Breast epithelium (tissue), 4 donors: ENCODE data around the gene TRPV3. TPM values are rescaled to one million over a fixed set of nuclear protein-coding genes. Genes with fewer than 3 reads are reported as not detected.
A peak's percentile ranks its signal among the peaks of the same experiment; 100 is the strongest.

ENCODE experiments used
- DNase-seq, 2 donors: peaks; one replicate each; pipeline ENCODE4 v3.0.0-alpha.2; 2019; ENCODE audit warnings: low spot score in 2 of 2
- H3K27ac ChIP-seq, 2 donors: fragments of 200-600 bp; sonication (generic) in 1 of 2; one replicate each; pipeline ENCODE4 v1.5.1; 2016 to 2019; ENCODE audit warnings: mild to moderate bottlenecking in 1 of 2
- H3K27me3 ChIP-seq, 2 donors: fragments of 200-600 bp; sonication (generic) in 1 of 2; one replicate each; pipeline versions ENCODE4 v1.5.1 to v1.6.0; 2017 to 2019; ENCODE audit warnings: control low read depth in 1 of 2, mild to moderate bottlenecking in 1 of 2
- H3K36me3 ChIP-seq: fragments of 200-600 bp; one replicate; pipeline ENCODE4 v1.5.1; 2019
- H3K4me1 ChIP-seq, 2 donors: fragments of 200-600 bp; sonication (generic); one replicate each; pipeline ENCODE4 v1.5.1; 2016 to 2019; ENCODE audit warnings: control low read depth in 1 of 2
- H3K4me3 ChIP-seq, 3 donors: fragments of 200-600 bp; sonication (generic); 1 replicate in 2 of 3; 2 replicates in 1 of 3; pipeline ENCODE4 v1.5.1; 2016 to 2019; ENCODE audit warnings: mild to moderate bottlenecking in 3 of 3, moderate library complexity in 2 of 3
- H3K9me3 ChIP-seq, 2 donors: fragments of 200-600 bp; sonication (generic) in 1 of 2; one replicate each; pipeline ENCODE4 v1.5.1; 2016 to 2019; ENCODE audit warnings: control low read depth in 1 of 2
- CTCF ChIP-seq, 3 donors: fragments of 450-650 bp; IDR thresholded peaks; one replicate each; pipeline ENCODE4 v1.5.1; 2016 to 2017; ENCODE audit warnings: antibody characterized with exemption in 3 of 3, mild to moderate bottlenecking in 3 of 3, moderate library complexity in 3 of 3
- POLR2A ChIP-seq: fragments of 450-650 bp; IDR thresholded peaks from one replicate; pipeline ENCODE4 v1.6.1; 2016; ENCODE audit warnings: antibody characterized with exemption, mild to moderate bottlenecking, moderate library complexity
- POLR2AphosphoS5 ChIP-seq, 3 donors: sonication (generic); formaldehyde crosslinking; IDR thresholded peaks; one replicate each; pipeline ENCODE4 v1.6.1; 2017; ENCODE audit warnings: antibody characterized with exemption in 3 of 3
- intact Hi-C: fragments of 100-400 bp; cut with DNase I; formaldehyde crosslinking; loops from one replicate; pipeline ENCODE4 v1.15.1; 2023; ENCODE audit warnings: low total_unique reads
- total RNA-seq, 3 donors: library from RNA; depleted of rRNA; stranded (reverse); fragments of >200 nt; gene quantifications; one replicate each; pipeline ENCODE4 v1.1.0, GENCODE V29; 2016

The TRPV3 gene
- total RNA-seq, 3 donors from 2014 or later = 0.98 to 1.1 (median 1.0) TPM

- Histone ChIP-seq H3K27me3 (no peaks in the 10 kb centered on the region), H3K36me3 (no peaks in the 10 kb centered on the region), H3K27ac (peak overlapping the region; percentile 73 to 91), H3K9me3 (no peaks in the 10 kb centered on the region), H3K4me3 (peak overlapping the region in 1 of 3 donors; percentile 7), H3K4me1 (peaks cover 0 to 5% of the 10 kb centered on the region in 2 donors)
- no peak for TF ChIP-seq POLR2AphosphoS5 (IDR thresholded peaks at IDR 0.05)
- no peak for TF ChIP-seq POLR2A
- no peak for TF ChIP-seq CTCF (IDR thresholded peaks at IDR 0.05)
- intact Hi-C loops = no loop called here
- DNase-seq = no peak
Measured at GRCh38 chr17:3513305-3514035, 44.1 kb downstream of the TRPV3 start.

- Histone ChIP-seq H3K36me3 (no peaks in the 10 kb centered on the region), H3K27me3 (no peaks in the 10 kb centered on the region), H3K27ac (peak overlapping the region; percentile 73 to 91), H3K4me3 (peak overlapping the region in 2 of 3 donors; percentile 7 to 8), H3K9me3 (no peaks in the 10 kb centered on the region), H3K4me1 (peaks cover 0 to 5% of the 10 kb centered on the region in 2 donors)
- no peak for TF ChIP-seq POLR2AphosphoS5 (IDR thresholded peaks at IDR 0.05)
- TF ChIP-seq CTCF (IDR thresholded peaks at IDR 0.05) = no peak
- no peak for TF ChIP-seq POLR2A
- peak in 1 of 2 donors; percentile 42 for DNase-seq
- intact Hi-C loops = no loop called here
Measured at GRCh38 chr17:3512505-3513171, 45.0 kb downstream of the TRPV3 start.

- no peak for DNase-seq
- intact Hi-C loops = no loop called here
- Histone ChIP-seq H3K36me3 (no peaks in the 10 kb centered on the region), H3K27me3 (no peaks in the 10 kb centered on the region), H3K4me1 (peaks cover 0 to 5% of the 10 kb centered on the region in 2 donors), H3K27ac (peak overlapping the region; percentile 73 to 91), H3K4me3 (peak overlapping the region in 1 of 3 donors; percentile 8), H3K9me3 (no peaks in the 10 kb centered on the region)
- TF ChIP-seq CTCF (IDR thresholded peaks at IDR 0.05) (no peak), POLR2AphosphoS5 (IDR thresholded peaks at IDR 0.05) (no peak), POLR2A (no peak)
Measured at GRCh38 chr17:3511852-3512504, 45.6 kb downstream of the TRPV3 start.

- intact Hi-C loops = no loop called here
- Histone ChIP-seq H3K36me3 (no peaks in the 10 kb centered on the region), H3K4me3 (no peak overlapping the region), H3K4me1 (peaks cover 0 to 5% of the 10 kb centered on the region in 2 donors), H3K27me3 (no peaks in the 10 kb centered on the region), H3K9me3 (no peaks in the 10 kb centered on the region), H3K27ac (no peak overlapping the region)
- no peak for TF ChIP-seq CTCF (IDR thresholded peaks at IDR 0.05)
- DNase-seq = no peak
Measured at GRCh38 chr17:3510090-3510489, 47.5 kb downstream of the TRPV3 start.

GRCh38 chr17:3507869-3508268 is 49.7 kb downstream of the TRPV3 start:
- Histone ChIP-seq H3K9me3 (no peaks in the 10 kb centered on the region), H3K36me3 (no peaks in the 10 kb centered on the region), H3K4me1 (no peaks in the 10 kb centered on the region), H3K27me3 (no peaks in the 10 kb centered on the region), H3K4me3 (no peak overlapping the region), H3K27ac (no peak overlapping the region)
- intact Hi-C loops = no loop called here
- no peak for TF ChIP-seq POLR2AphosphoS5 (IDR thresholded peaks at IDR 0.05)
- TF ChIP-seq CTCF (IDR thresholded peaks at IDR 0.05) = no peak
- TF ChIP-seq POLR2A = no peak
- DNase-seq = no peak
